Activated gamma-delta T cell treated with Interleukin-2 at 50 U/mL for 16 hours (primary cell): Measurements from ENCODE around the gene EPC2.

Source experiments
- DNase-seq: peaks from one replicate; pipeline ENCODE4 v3.0.0-alpha.2; 2020

Gene EPC2

GRCh38 chr2:148643998-148644882 lies at the start of gene EPC2:
Gene EPC2 (plus strand): TSS chr2:148644751. CDS start chr2:148645018, 267 bp downstream.
- DNase-seq, result peak; percentile 85

GRCh38 chr2:148596018-148596417 lies 48.5 kb upstream of the EPC2 start:
- DNase-seq, result no peak

GRCh38 chr2:148599109-148599991 lies 45.2 kb upstream of the EPC2 start:
- no peak for DNase-seq

- DNase-seq, result no peak
Measured at GRCh38 chr2:148602885-148603561, 41.5 kb upstream of the EPC2 start.

DNA sequence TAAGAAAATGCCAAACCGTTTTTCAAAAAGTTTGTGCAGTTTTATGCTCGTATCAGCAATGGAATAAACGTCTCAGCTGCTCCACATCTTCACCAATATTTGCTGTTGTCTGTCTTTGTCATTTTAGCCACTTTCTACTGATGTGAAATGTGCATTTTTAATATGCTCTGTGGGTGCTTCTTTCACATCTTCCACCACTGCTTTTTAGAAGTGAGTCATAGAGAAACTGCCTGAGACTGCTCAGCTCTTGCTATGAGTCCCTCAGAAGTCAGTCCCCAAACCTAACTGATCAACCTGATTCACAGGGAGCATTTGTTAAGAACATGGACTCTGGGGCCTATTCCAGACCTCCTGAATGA lies 41.0 kb upstream of the EPC2 start:
- DNase-seq, result no peak

DNA sequence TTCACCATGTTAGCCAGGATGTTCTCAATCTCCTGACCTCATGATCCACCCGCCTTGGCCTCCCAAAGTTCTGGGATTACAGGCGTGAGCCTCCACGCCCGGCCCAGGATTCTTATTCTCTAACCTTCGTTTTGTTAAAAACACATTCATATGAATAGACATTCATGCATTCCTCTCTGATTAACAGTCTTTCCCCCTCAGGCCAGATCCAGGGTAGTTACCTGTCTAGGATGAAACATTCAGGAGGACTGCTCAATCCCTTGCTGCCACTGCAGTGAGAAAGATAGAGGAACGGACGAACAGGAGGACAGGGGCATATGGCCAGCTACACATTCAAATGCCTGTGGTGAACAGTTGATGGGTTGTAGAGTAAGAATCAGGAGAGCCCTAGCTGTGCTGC lies 39.6 kb upstream of the EPC2 start:
- DNase-seq, result no peak

- DNase-seq, result no peak
Measured at GRCh38 chr2:148607566-148607965, 37.0 kb upstream of the EPC2 start.

DNA sequence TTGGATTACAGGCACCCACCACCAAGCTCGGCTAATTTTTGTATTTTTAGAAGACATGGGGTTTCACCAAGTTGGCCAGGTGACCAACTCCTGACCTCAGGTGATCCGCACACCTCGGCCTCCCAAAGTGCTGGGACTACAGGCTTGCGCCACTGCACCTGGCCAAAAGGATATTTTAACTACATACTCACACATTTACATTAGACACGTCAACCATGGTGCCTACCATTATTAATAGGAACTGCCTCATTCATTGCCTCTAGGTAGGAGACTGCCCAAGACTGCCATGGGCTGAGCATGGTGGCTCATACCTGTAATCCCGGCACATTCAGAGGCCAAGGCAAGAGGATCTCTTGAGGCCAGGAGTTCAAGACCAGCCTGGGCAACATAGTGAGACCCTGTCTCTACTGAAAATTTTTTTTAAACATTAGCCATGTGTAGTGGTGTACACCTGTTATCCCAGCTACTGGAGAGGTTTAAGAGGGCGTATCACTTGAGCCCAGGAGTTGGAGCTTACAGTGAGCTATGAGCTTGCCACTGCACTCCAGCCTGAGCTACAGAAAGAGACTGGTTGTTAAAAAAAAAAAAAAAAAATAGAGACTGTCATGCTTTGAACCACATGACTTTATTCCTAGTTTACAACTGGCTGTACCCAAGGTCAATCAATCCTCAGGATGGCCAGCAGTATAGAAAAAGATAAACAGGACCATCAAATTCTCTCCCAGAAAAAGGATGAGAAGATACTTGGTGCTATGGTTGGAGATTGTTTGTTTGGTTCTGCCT lies 31.1 kb upstream of the EPC2 start:
- DNase-seq, result no peak

- DNase-seq, result no peak
Measured at GRCh38 chr2:148614014-148614321, 30.6 kb upstream of the EPC2 start.

- DNase-seq, result no peak
Measured at GRCh38 chr2:148614322-148615049, 30.1 kb upstream of the EPC2 start.

DNA sequence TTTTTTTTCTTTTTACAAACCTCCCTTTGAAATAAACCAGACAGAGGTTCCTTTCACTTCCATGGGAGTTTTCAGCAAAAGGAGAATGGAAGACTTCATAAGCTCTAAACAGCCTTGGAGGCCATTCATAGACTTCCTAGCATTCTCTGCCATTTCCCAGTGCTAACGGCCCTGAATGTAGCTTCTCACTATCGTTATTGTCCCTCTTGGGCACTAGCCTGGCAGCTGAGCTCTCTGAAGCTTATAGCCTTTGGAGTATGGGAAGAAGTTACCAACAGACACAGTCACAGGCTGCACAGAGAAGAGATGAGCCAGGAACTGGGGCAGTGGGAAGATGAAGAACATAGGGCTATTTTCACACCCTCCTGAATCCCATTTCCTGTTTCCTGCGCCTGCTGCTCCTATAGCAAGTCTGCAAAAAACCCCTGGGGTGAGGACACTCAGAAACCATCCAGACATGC lies 29.1 kb upstream of the EPC2 start:
- no peak for DNase-seq

- DNase-seq, result no peak
Measured at GRCh38 chr2:148616662-148617061, 27.9 kb upstream of the EPC2 start.

DNA sequence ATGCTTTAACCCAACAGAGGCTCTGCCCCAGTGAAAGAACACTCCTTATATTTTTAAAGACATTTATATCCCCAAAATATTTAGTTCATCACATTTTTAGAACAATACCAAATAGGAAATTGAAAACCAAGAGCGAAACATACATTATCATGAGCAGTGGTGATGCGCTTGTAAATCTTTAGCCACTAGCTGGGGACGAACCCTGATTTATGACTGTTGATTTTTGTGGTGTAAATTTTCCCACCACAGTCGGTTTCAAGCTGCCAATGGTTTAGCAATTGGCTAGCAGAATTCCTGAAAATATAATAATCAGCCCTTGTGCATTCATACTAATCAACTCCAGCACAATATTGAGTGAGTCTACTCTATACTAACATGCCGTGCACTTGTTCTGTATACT lies 27.3 kb upstream of the EPC2 start:
- no peak for DNase-seq

DNA sequence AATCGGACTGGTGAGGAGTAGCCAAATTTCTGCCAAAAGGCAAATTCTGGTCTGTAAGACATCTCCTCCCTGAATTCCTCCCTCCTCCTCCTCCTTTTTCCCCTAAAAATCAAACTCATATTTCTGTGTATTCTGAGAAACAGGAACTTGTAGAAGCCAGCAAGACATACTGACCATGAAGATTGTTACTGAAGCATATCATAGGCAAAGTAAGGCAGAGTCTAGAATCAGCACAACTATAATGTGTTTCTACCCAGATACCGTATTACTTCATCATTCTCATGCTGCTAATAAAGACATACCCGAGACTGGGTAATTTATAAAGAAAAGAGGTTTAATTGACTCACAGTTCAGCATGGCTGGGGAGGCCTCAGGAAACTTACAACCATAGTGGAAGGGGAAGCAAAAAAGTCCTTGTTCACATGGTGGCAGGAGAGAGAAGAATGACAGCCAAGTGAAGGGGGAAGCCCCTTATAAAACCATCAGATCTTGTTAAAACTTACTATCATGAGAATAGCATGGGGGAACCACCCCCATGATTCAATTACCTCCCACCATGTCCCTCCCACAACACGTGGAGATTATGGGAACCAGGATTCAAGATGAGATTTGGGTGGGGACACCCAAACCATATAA lies 24.9 kb upstream of the EPC2 start:
- DNase-seq, result no peak

GRCh38 chr2:148622366-148622765 lies 22.2 kb upstream of the EPC2 start:
- no peak for DNase-seq

GRCh38 chr2:148623086-148623485 lies 21.5 kb upstream of the EPC2 start:
- DNase-seq, result no peak

DNA sequence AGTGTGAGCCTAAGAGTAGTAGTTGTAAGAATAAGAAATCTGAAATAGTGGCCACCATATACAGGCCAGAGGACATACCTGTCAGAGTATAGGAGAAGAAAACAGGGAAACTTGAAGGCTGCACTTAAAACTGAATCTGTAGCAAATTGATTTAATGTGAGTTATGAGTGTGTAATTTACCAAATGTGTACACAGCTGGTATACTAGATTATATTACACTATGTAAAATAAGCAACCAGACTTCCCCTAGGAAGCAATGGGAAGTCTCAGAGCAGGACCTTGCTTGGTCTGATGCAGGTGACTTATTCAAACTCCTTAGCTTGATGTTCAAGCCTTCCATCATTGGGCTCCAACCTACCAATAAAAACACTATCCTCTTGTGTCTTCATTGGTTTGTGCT lies 17.3 kb upstream of the EPC2 start:
- no peak for DNase-seq

- DNase-seq, result no peak
Measured at GRCh38 chr2:148634749-148635148, 9.8 kb upstream of the EPC2 start.

- DNase-seq, result no peak
Measured at GRCh38 chr2:148638543-148638942, 6.0 kb upstream of the EPC2 start.

GRCh38 chr2:148640767-148641166 lies 3.8 kb upstream of the EPC2 start:
- DNase-seq, result no peak

GRCh38 chr2:148642112-148642744 lies 2.3 kb upstream of the EPC2 start:
- DNase-seq, result no peak
